ENCODE results near the gene MAMDC4.
A peak's percentile ranks its signal among the peaks of the same experiment; 100 is the strongest.

MAMDC4 gene

GRCh38 chr9:136890661-136891060 is 38.5 kb downstream of the MAMDC4 start:
- no peak for DNase-seq (ENCODE audit: low read depth in 2 of 2)

DNA sequence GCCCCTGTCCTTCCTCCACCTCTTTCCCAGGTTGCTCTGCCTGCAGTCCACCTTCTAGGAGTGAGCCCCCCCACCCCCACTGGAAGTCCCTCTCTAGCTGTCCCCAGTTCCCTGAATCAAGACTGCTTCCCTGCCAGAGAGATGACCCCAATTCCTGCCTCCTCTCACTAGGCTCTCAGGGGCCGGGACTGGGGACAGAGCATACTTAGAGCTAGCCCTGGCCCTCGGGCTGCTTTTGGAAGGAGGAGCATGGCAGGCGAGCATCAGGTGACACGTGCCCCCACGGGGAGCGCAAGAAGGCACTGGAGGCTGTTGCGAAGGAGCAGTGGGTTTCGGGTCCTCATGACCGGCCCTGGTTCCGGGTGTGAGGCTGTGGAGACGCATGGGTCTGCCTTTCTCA is 43.9 kb downstream of the MAMDC4 start:
- DNase-seq (ENCODE audit: low read depth in 2 of 2), result no peak

DNA sequence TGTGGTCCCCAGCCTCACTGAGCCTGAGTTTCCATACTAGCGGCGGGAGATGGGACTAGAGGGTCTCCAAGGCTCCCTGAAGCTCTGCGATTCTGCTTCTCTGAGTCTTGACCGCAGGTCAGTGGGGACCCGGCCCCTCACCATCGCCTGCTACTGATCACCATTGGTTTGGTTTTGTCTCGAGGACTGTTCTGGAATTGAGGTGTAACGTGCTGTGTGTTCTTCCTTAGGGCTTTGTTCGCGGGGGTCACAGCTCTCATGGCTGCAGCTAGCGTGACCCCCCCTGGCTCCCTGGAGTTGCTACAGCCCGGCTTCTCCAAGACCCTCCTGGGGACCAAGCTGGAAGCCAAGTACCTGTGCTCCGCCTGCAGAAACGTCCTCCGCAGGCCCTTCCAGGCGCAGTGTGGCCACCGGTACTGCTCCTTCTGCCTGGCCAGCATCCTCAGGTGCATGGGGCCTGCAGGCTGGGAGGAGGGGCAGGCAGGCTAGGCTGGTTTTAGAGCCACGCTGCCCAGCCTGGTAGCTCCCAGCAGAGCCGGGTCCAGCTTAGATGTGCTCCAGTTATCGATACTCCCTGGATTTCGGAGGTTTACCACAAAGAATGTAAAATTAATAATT is 46.4 kb downstream of the MAMDC4 start:
- DNase-seq (ENCODE audit: low read depth in 2 of 2), result no peak

DNA sequence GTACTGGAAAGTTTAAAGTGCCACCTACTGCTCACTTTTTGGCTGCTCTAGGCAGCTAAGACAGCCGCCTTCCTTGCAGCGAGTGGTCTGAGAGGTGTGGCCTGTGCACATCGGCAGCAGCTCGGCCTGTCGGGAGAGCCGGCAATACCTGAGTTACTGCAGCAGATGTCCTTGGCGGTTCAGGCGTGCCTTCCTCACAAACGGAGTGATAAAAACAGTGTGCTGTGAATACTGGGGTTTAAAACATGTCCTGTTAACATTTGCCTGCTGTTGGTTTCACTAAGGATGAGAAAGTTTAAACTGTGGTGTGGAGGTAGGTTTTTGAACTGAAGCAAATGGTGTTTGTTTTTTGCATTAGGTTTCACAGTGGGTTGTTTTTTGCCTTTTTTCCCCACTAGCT is 47.0 kb downstream of the MAMDC4 start:
- no peak for DNase-seq (ENCODE audit: low read depth in 2 of 2)

GRCh38 chr9:136900556-136900955 is 48.4 kb downstream of the MAMDC4 start:
- DNase-seq (ENCODE audit: low read depth in 2 of 2), result no peak

GRCh38 chr9:136900988-136901515 is 48.9 kb downstream of the MAMDC4 start:
- no peak for DNase-seq (ENCODE audit: low read depth in 2 of 2)

- peak; percentile 58 to 67 for DNase-seq (ENCODE audit: low read depth in 2 of 2)
Measured at GRCh38 chr9:136901516-136902258, 49.5 kb downstream of the MAMDC4 start.

GRCh38 chr9:136902259-136902821 is 50.2 kb downstream of the MAMDC4 start:
- peak; percentile 83 for DNase-seq (ENCODE audit: low read depth in 2 of 2)

DNA sequence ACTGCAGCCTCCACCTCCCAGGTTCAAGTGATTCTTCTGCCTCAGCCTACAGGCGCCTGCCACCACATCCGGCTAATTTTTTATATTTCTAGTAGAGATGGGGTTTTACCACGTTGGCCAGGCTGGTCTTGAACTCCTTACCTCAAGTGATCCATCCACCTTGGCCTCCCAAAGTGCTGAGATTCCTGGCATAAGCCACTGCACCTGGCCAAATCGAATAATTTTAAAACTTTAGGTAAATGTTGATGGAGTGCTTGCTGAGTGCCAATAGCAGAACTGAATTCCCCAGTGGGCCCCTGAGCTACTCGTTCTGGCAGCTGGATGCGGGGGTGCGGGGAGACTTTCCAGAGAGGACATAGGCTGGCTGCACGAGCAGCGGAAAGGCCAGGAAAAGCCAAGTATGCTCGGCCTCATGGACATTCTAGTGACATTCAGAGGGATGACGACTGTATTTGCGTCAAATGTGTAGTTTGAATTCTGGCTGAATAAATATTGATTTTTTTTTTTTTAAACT is 51.0 kb downstream of the MAMDC4 start:
- DNase-seq (ENCODE audit: low read depth in 2 of 2), result no peak

DNA sequence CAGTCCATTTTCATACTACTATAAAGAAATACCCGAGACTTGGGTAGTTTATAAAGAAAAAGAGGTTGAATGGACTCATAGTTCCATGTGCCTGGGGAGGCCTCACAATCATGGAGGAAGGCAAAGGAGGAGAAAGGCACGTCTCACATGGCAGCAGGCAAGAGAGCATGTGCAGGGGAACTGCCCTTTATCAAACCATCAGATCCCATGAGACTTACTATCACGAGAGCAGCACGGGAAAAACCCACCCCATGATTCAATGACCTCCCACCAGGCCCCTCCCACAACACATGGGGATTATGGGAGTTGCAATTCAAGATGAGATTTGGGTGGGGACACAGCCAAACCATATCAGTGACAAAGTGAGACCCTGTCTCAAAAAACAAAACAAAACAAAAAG is 54.1 kb downstream of the MAMDC4 start:
- no peak for DNase-seq (ENCODE audit: low read depth in 2 of 2)

- DNase-seq (ENCODE audit: low read depth in 2 of 2), result no peak
Measured at GRCh38 chr9:136907011-136907914, 55.1 kb downstream of the MAMDC4 start.
